Upper lobe of right lung (tissue), 1 donor: ENCODE results near the gene ADAMTS9. TPM values are rescaled to one million over a fixed set of nuclear protein-coding genes. Genes with fewer than 3 reads are reported as not detected.

ENCODE experiments used
- ATAC-seq: fragments of 200-7000 bp; cut with Tn5 transposase; one replicate; pipeline ENCODE4 v1.9.1; 2020; ENCODE audit warnings: mild to moderate bottlenecking, moderate library complexity
- DNase-seq: peaks from one replicate; pipeline ENCODE4 v3.0.0-alpha.2; 2020
- H3K27ac ChIP-seq: fragments of 200-600 bp; one replicate; pipeline ENCODE4 v1.8.0; 2022
- H3K27me3 ChIP-seq: fragments of 200-600 bp; one replicate; pipeline ENCODE4 v1.8.0; 2022; ENCODE audit warnings: mild to moderate bottlenecking
- H3K36me3 ChIP-seq: fragments of 200-600 bp; one replicate; pipeline ENCODE4 v1.8.0; 2022
- H3K4me1 ChIP-seq: fragments of 200-600 bp; one replicate; pipeline ENCODE4 v1.8.0; 2022
- H3K4me3 ChIP-seq: fragments of 200-600 bp; one replicate; pipeline ENCODE4 v1.8.0; 2022; ENCODE audit warnings: mild to moderate bottlenecking
- H3K9me3 ChIP-seq: fragments of 200-600 bp; one replicate; pipeline ENCODE4 v1.8.0; 2022
- intact Hi-C: fragments of 100-400 bp; cut with DNase I; formaldehyde crosslinking; loops from one replicate; pipeline ENCODE4 v1.11.0; 2022
- total RNA-seq: library from RNA; stranded (reverse); fragmentation: NEBNext Ultra II Directional; extraction: Animal tissue kit (Norgen Biotek cat#: 25700); gene quantifications from one replicate; pipeline ENCODE4 v1.2.1, GENCODE V29; 2021
- TF ChIP-seq, protein P1 (sequence below): fragments of 200-600 bp; IDR thresholded peaks from one replicate; pipeline ENCODE4 v1.8.0; 2022; ENCODE audit warnings: antibody characterized with exemption
- donor health status: DM: no; HTN: yes; CAD: no; lungs with severe emphysema.

Gene ADAMTS9
- total RNA-seq, 1 donor from 2014 or later: 30.1 TPM

DNA sequence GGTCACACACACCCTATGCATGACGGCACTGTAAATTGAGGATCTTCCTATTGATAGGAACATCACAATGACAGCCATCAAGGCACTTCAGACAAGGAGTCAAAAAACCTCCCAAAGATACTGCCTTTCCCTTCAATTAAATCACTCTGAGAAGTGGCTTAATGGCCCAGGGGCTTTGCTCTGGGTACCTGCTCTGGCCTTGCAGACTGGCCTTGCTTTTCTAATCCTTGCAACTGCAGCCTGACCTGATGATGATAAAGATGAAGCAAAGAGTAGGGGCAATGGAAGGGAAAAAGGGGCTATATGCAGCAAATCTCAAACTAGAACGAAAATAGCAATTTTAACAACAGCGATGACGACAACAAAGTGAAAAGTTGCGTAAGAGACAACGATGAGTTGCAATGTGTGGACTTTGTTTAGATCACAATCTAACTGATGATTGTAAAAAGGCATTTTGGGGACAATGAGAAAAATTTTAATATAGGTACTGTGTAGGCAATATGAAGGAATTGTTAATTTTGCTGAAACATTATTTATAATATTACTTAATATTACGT is 14.6 kb downstream of the ADAMTS9 start:
- Histone ChIP-seq H3K36me3 (no peaks in the 10 kb centered on the region), H3K4me1 (no peaks in the 10 kb centered on the region), H3K4me3 (no peak overlapping the region), H3K27me3 (no peaks in the 10 kb centered on the region), H3K27ac (no peak overlapping the region), H3K9me3 (no peaks in the 10 kb centered on the region)
- TF ChIP-seq, protein P1, sequence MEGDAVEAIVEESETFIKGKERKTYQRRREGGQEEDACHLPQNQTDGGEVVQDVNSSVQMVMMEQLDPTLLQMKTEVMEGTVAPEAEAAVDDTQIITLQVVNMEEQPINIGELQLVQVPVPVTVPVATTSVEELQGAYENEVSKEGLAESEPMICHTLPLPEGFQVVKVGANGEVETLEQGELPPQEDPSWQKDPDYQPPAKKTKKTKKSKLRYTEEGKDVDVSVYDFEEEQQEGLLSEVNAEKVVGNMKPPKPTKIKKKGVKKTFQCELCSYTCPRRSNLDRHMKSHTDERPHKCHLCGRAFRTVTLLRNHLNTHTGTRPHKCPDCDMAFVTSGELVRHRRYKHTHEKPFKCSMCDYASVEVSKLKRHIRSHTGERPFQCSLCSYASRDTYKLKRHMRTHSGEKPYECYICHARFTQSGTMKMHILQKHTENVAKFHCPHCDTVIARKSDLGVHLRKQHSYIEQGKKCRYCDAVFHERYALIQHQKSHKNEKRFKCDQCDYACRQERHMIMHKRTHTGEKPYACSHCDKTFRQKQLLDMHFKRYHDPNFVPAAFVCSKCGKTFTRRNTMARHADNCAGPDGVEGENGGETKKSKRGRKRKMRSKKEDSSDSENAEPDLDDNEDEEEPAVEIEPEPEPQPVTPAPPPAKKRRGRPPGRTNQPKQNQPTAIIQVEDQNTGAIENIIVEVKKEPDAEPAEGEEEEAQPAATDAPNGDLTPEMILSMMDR: no peak
- DNase-seq (no peak), ATAC-seq (no peak)
- intact Hi-C loops: no loop called here

DNA sequence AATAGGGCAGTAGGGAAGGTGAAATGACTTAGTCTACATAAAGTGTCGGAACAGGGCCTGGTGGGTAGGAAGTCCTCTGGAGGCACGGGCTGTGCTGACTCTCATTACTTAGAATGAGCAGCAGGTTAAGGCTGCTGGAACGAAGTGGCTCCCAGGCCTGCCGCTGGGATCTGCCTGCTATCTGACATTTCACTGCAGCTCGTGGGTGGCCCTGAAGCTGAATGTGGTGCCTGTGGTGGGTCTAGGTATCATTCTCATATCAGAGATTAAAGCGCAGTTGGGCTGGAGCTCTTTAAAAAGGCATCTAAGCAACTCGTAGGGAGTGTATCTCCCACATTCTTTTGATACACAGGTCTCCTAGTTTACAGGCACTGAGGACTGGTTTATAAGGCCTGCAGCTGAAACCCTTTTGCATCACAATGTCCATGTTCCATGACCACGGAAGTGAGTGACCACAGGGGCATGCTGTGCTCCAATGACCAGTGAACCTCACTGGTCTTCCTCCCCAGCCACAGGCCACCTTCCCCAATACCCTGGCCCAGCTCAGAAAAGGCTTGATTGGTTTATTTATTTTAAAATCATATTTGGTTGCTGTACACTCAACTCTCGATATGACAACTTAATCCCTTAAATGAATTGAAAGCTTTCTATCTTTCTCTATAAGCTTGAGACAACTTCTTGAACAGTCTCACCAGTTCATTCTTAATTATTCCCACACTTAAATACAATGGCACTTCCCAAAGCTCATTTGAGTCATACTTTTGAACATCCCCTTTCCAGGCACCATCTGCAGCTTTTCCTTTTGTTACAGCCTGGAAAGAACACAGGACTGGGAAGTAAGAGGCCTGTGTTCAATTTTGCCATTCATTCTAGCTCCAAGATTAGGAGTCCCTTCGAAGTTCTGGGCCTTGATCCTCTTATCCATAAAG is 19.0 kb downstream of the ADAMTS9 start:
- no peak overlapping the region for H3K27ac ChIP-seq
- ATAC-seq (no peak), DNase-seq (no peak)
- H3K4me3 ChIP-seq: no peak overlapping the region
- H3K9me3 ChIP-seq: no peaks in the 10 kb centered on the region
- intact Hi-C loops: no loop called here
- H3K36me3 ChIP-seq: no peaks in the 10 kb centered on the region
- TF ChIP-seq, protein P1: no peak
- H3K27me3 ChIP-seq: no peaks in the 10 kb centered on the region
- H3K4me1 ChIP-seq: peaks cover 15% of the 10 kb centered on the region

- intact Hi-C loops: no loop called here
- Histone ChIP-seq H3K9me3 (no peaks in the 10 kb centered on the region), H3K4me3 (no peak overlapping the region), H3K27ac (no peak overlapping the region), H3K36me3 (no peaks in the 10 kb centered on the region), H3K4me1 (peaks cover 15% of the 10 kb centered on the region), H3K27me3 (no peaks in the 10 kb centered on the region)
- ATAC-seq (peak; percentile 68), DNase-seq (peak; percentile 74)
- TF ChIP-seq, protein P1: no peak
Measured at GRCh38 chr3:64667887-64668581, 19.8 kb downstream of the ADAMTS9 start.

- no peak overlapping the region for H3K27ac ChIP-seq
- peaks cover 15% of the 10 kb centered on the region for H3K4me1 ChIP-seq
- no peak for DNase-seq
- no peaks in the 10 kb centered on the region for H3K9me3 ChIP-seq
- intact Hi-C loops: no loop called here
- TF ChIP-seq, protein P1: no peak
- no peak overlapping the region for H3K4me3 ChIP-seq
- ATAC-seq: peak; percentile 48
- no peaks in the 10 kb centered on the region for H3K27me3 ChIP-seq
- no peaks in the 10 kb centered on the region for H3K36me3 ChIP-seq
Measured at GRCh38 chr3:64667138-64667537, 20.7 kb downstream of the ADAMTS9 start.

DNA sequence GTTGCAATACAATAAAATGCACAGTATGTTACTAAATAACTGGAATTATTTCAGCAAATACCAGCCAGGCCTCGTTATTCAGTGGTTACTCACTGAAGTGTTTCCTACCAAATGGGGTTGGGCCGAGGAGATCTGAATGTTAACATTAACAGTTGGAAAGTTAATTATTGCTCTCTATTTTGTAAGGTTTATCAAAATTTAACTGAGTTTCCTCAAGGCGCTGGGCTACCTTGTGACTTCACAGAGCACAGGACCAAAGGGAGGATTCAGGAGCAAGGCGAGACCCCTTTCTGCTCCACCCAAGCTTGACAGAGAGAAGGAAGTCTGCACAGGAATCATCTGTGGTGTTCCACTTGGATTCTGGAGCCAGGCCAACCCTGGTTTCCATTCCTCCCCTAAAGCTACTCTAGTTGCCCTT is 21.6 kb downstream of the ADAMTS9 start:
- no peak overlapping the region for H3K4me3 ChIP-seq
- H3K27me3 ChIP-seq: no peaks in the 10 kb centered on the region
- intact Hi-C loops: no loop called here
- H3K9me3 ChIP-seq: no peaks in the 10 kb centered on the region
- H3K27ac ChIP-seq: no peak overlapping the region
- peaks cover 15% of the 10 kb centered on the region for H3K4me1 ChIP-seq
- ATAC-seq: peak; percentile 63
- H3K36me3 ChIP-seq: no peaks in the 10 kb centered on the region
- TF ChIP-seq, protein P1: no peak
- DNase-seq: no peak
